ENCODE results near the gene GNG12.

Gene GNG12

GRCh38 chr1:67812226-67812625, 21.0 kb downstream of the GNG12 start:
- no peak for DNase-seq

DNA sequence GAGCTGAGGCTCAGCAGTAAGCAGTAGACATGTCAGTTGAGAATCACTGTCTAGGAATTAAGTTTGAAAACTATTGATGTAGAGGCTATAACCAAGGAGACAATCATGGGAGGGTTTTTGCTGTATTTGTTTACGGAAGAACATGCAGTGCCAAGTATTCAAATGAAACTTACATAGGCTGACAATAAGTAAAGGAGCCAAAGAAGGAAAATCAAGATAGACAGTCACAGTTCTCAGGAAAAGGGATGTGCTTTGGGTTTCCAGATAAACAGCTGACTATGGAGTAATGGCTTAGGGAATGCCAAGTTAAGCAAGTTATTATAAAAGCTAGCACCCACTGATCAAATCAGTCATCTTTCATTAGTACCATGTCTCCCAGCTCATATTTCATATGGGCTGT, 21.5 kb downstream of the GNG12 start:
- no peak for DNase-seq

- no peak for DNase-seq
Measured at GRCh38 chr1:67809887-67810286, 23.4 kb downstream of the GNG12 start.

- no peak for DNase-seq
Measured at GRCh38 chr1:67807282-67807681, 26.0 kb downstream of the GNG12 start.

GRCh38 chr1:67804710-67805109, 28.6 kb downstream of the GNG12 start:
- DNase-seq = no peak

DNA sequence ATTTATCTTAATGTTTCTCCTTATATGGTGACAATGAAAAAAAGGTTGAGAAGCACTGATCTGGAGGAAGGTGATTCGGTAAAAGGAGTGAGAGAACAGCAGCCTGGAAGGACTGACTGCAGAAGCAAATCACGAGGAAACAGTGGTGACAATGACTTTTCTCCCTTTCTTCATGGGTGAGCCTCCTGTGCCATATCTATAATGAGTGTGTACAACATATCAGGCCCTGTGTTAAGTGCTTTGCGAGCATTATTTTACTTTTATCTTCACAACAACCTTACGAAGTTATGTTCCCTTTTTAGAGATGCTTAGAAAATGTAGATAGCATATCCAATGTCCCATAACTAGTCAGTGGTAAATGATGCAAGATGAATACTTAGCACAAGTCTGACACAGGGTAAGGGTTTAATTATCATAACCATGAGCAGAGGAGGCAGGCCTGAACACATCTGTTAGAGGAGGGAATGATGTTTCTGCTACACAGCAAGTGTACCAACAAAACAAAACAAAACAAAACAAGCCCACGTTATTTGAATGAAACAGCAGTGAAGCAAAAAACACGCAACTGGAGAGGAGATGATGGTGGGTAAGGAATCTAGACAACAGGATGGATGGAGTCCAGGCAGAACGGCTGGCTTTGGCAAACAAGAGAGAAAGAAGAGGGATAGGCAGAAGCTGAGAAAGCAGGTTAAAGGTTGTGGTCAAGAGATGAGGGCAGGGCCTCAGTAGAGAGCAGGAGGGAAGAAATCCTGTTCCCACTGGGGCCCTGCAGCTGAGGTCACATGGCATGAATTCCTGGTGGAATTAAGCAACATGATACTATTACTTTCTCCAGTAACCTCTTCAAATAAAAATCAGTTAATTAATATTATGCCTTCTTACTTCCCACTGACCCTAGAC, 29.6 kb downstream of the GNG12 start:
- DNase-seq = no peak

DNA sequence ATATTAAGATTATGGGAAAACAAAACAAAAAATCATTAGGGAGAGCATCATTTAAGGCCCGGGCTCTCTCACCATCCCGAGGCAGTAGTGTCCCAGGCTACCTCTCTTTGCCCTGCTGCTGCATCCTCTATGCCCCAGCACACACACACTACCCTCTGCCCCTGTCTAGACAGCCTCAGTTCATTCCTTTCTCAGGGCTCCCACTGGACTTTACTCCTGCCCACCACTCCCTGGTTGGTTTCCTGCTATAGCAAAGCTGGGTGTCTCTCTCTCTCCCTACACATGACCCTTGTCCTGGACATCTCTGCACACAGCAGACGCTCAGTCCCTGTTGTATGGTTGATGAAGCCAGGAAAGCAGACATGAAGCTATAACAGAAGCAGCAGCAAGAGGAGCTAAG, 30.7 kb downstream of the GNG12 start:
- no peak for DNase-seq

- no peak for DNase-seq
Measured at GRCh38 chr1:67801903-67802302, 31.4 kb downstream of the GNG12 start.

- DNase-seq = no peak
Measured at GRCh38 chr1:67795179-67795912, 37.9 kb downstream of the GNG12 start.

GRCh38 chr1:67793562-67793961, 39.7 kb downstream of the GNG12 start:
- DNase-seq = no peak

GRCh38 chr1:67792741-67793458, 40.4 kb downstream of the GNG12 start:
- no peak for DNase-seq

- DNase-seq = no peak
Measured at GRCh38 chr1:67792103-67792502, 41.2 kb downstream of the GNG12 start.

DNA sequence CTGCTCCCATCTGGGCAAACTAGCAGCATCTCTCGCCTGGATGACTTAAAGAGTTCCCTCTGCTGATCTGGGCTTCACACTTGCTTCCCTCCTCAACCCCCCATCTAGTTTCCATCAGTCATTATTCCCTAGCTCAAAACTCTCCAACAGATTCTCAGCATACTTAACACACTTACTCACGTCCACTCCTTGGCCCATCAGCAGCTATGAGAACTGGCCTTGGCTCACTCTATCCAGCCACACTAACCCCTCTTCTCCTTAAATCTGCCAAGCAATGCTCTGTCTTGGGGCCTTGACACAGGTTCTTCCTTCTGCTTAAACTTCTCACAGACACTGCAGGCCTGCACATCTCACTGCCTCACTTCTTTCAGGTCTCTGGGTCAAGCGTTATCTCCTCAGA, 41.6 kb downstream of the GNG12 start:
- no peak for DNase-seq

GRCh38 chr1:67791261-67791660, 42.0 kb downstream of the GNG12 start:
- DNase-seq = no peak

DNA sequence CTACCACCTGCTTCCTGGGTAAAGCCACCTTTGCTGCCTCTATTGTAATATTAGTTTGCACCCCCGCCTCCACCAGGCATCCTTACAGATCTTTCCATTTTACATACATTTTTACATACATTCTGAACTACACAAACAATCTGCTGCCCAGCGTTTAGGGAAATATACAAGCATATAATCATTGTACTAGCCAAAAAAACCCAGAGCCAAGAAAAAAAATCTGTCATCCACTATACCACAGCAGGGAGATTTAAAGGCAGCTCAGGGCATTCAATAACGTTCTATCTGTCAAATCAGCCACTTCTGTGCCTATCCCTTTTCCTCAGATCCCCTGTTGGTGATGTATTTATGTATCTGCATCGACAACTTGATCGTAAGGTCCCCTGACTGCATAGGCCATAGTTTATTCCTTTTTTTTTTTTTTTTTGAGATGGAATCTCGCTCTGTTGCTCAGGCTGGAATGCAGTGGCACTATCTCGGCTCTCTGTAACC, 43.0 kb downstream of the GNG12 start:
- no peak for DNase-seq

GRCh38 chr1:67789551-67789950, 43.7 kb downstream of the GNG12 start:
- DNase-seq = no peak

DNA sequence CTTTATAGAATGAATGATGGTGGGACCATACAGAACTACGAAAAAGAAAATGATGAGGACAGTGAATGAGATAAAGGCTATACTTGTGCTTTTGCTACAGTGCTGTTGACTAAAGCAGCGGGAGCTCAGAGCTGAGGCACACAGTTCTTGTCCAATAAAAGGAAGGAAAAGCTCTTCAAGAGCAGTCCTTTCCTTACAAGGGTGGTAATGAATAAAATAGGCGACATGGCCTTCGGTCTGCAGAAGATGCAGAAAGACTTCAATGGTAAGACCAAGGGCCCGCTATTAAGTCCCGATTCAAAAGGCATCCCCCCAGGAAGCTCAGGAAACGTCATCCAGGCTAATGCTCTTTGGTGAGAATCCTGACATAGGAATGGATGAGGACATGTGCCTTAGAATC, 44.4 kb downstream of the GNG12 start:
- no peak for DNase-seq

DNA sequence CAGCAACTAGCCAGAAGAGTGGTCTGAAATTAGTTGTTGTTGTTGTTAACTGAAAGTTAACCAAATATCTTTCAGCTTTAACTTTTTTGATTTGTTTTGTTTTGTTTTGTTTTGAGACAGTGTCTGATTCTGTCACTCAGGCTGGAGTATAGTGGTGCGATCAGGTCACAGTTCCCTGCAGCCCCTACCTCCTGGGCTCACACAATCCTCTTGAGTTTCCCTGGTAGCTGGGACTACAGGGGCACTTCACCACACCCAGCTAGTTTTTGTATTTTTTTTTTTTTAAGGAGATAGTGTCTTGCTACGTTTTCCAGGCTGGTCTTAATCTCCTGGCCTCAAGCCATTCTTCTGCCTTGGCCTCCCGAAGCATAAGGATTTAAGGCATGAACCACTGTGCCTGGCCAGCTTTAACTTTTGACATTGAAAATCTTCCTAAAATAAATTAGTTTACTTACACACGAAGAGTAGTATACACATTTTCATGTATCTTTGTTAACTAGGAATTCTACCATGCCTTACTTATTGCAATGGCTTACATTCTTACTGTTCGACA, 45.0 kb downstream of the GNG12 start:
- no peak for DNase-seq

- DNase-seq = no peak
Measured at GRCh38 chr1:67787746-67788145, 45.5 kb downstream of the GNG12 start.

- DNase-seq = no peak
Measured at GRCh38 chr1:67785847-67786753, 47.2 kb downstream of the GNG12 start.

- no peak for DNase-seq
Measured at GRCh38 chr1:67784545-67785186, 48.6 kb downstream of the GNG12 start.

Measured in DMS79 treated with DMSO at 0.1 percent for 48 hours (cell line).